Liver (tissue), 9 donors: ENCODE data around the gene SAMD14. TPM values are rescaled to one million over a fixed set of nuclear protein-coding genes. Genes with fewer than 3 reads are reported as not detected.

Experiments
- DNase-seq: peaks from one replicate; pipeline ENCODE4 v3.0.0-alpha.2; 2017; ENCODE audit warnings: low spot score
- H3K27ac ChIP-seq, 2 donors: one replicate each; pipeline ENCODE4 v1.7.0; 2013; ENCODE audit warnings: inconsistent platforms in 2 of 2, low read length in 2 of 2, control low read depth in 1 of 2, low read depth in 1 of 2, mild to moderate bottlenecking in 1 of 2
- H3K27me3 ChIP-seq, 4 donors: one replicate each; pipeline versions ENCODE4 v1.6.1 to v1.7.0; 2013; ENCODE audit warnings: low read length in 3 of 4, inconsistent platforms in 1 of 4, mild to moderate bottlenecking in 1 of 4, moderate library complexity in 1 of 4; ENCODE audit not compliant: control insufficient read depth in 4 of 4, insufficient read depth in 4 of 4
- H3K36me3 ChIP-seq, 4 donors: one replicate each; pipeline versions ENCODE4 v1.6.1 to v1.7.0; 2013; ENCODE audit warnings: low read length in 3 of 4, mild to moderate bottlenecking in 3 of 4, low read depth in 1 of 4, moderate library complexity in 1 of 4; ENCODE audit not compliant: control insufficient read depth in 4 of 4, insufficient read depth in 3 of 4
- H3K4me1 ChIP-seq, 4 donors: one replicate each; pipeline versions ENCODE4 v1.6.1 to v1.7.0; 2013; ENCODE audit warnings: low read length in 3 of 4, mild to moderate bottlenecking in 3 of 4, moderate library complexity in 1 of 4; ENCODE audit not compliant: control insufficient read depth in 4 of 4, insufficient read depth in 4 of 4
- H3K4me3 ChIP-seq, 3 donors: one replicate each; pipeline versions ENCODE4 v1.6.1 to v1.7.0; 2013; ENCODE audit warnings: low read length in 3 of 3, control low read depth in 1 of 3, low read depth in 1 of 3, mild to moderate bottlenecking in 1 of 3
- H3K9ac ChIP-seq, 2 donors: one replicate each; pipeline ENCODE4 v1.7.0; 2013; ENCODE audit warnings: low read length in 2 of 2, mild to moderate bottlenecking in 2 of 2, moderate library complexity in 2 of 2, control low read depth in 1 of 2, low read depth in 1 of 2
- H3K9me3 ChIP-seq, 4 donors: one replicate each; pipeline versions ENCODE4 v1.6.1 to v1.7.0; 2013; ENCODE audit warnings: low read length in 3 of 4; ENCODE audit not compliant: control insufficient read depth in 4 of 4
- ATF3 ChIP-seq: IDR thresholded peaks from 2 replicates; pipeline ENCODE4 v1.6.1; 2016; ENCODE audit warnings: antibody characterized with exemption
- CTCF ChIP-seq: fragments of 150-350 bp; IDR thresholded peaks from 2 replicates; pipeline ENCODE4 v1.5.1; 2017; ENCODE audit warnings: improper control_type of control experiment, low read depth, low read length; ENCODE audit not compliant: missing input control
- FOXA1 ChIP-seq: IDR thresholded peaks from 2 replicates; pipeline ENCODE4 v1.6.1; 2016; ENCODE audit warnings: antibody characterized with exemption
- GABPA ChIP-seq, 2 donors: IDR thresholded peaks in 1 of 2; conservative IDR thresholded peaks in 1 of 2; 2 replicates each; pipeline ENCODE4 v1.6.1; 2016; ENCODE audit warnings: antibody characterized with exemption in 2 of 2, mild to moderate bottlenecking in 1 of 2, moderate library complexity in 1 of 2
- HNF4A ChIP-seq, 2 donors: conservative IDR thresholded peaks; 2 replicates each; pipeline ENCODE4 v1.6.1; 2016; ENCODE audit warnings: antibody characterized with exemption in 2 of 2, mild to moderate bottlenecking in 2 of 2
- HNF4G ChIP-seq: IDR thresholded peaks from 2 replicates; pipeline ENCODE4 v1.6.1; 2016; ENCODE audit warnings: antibody characterized with exemption
- JUND ChIP-seq, 2 donors: IDR thresholded peaks; 2 replicates each; pipeline ENCODE4 v1.6.1; 2016; ENCODE audit warnings: antibody characterized with exemption in 2 of 2
- MAX ChIP-seq: IDR thresholded peaks from 2 replicates; pipeline ENCODE4 v1.6.1; 2016; ENCODE audit warnings: antibody characterized with exemption
- NR2F2 ChIP-seq: IDR thresholded peaks from 2 replicates; pipeline ENCODE4 v1.6.1; 2016; ENCODE audit warnings: antibody characterized with exemption
- RAD21 ChIP-seq, 2 donors: IDR thresholded peaks; 2 replicates each; pipeline ENCODE4 v1.6.1; 2016; ENCODE audit warnings: antibody characterized with exemption in 2 of 2, mild to moderate bottlenecking in 2 of 2
- REST ChIP-seq: IDR thresholded peaks from 2 replicates; pipeline ENCODE4 v1.6.1; 2016; ENCODE audit warnings: antibody characterized with exemption, mild to moderate bottlenecking
- RXRA ChIP-seq, 2 donors: IDR thresholded peaks; 2 replicates each; pipeline ENCODE4 v1.6.1; 2017 to 2018; ENCODE audit warnings: antibody characterized with exemption in 2 of 2, mild to moderate bottlenecking in 1 of 2
- SP1 ChIP-seq: IDR thresholded peaks from 2 replicates; pipeline ENCODE4 v1.6.1; 2018; ENCODE audit warnings: antibody characterized with exemption, mild to moderate bottlenecking
- YY1 ChIP-seq: IDR thresholded peaks from 2 replicates; pipeline ENCODE4 v1.6.1; 2016; ENCODE audit warnings: antibody characterized with exemption, mild to moderate bottlenecking
- ZBTB33 ChIP-seq: IDR thresholded peaks from 2 replicates; pipeline ENCODE4 v1.6.1; 2016; ENCODE audit warnings: antibody characterized with exemption
- WGBS: extraction: QIAGEN DNeasy Blood & Tissue Kit; methylation state at CpG from one replicate; pipeline ENCODE4 v1.1.7; 2013; 5-methylcytosine and 5-hydroxymethylcytosine counted together
- polyA plus RNA-seq, 2 donors: library from polyadenylated mRNA; stranded (reverse) in 1 of 2; unstranded in 1 of 2; fragments of 200-250 nt in 1 of 2; fragments of >200 nt in 1 of 2; fragmentation: Nextera tagmentation in 1 of 2; extraction: Ambion mirVana in 1 of 2; gene quantifications; one replicate each; pipeline versions ENCODE4 v1.2.1 to v1.2.3, GENCODE V29; 2013 to 2015
- total RNA-seq, 2 donors: library from RNA; depleted of rRNA; stranded (reverse); fragments of >200 nt; gene quantifications; one replicate each; pipeline ENCODE4 v1.2.3, GENCODE V29; 2014
- donor health status: healthy.
- donor health status: healthy.
- donor health status: healthy.
- donor health status: healthy.
- donor health status: healthy.

The SAMD14 gene
- total and polyA plus RNA-seq, 4 donors = 0.50 to 0.84 (median 0.67) TPM; not detected in 1

- Histone ChIP-seq H3K9ac (no peak overlapping the region), H3K27me3 (no peaks in the 10 kb centered on the region), H3K9me3 (no peaks in the 10 kb centered on the region), H3K4me3 (no peak overlapping the region), H3K27ac (no peak overlapping the region), H3K36me3 (peaks cover 9 to 38% (median 22%) of the 10 kb centered on the region in 4 donors), H3K4me1 (peaks cover 0 to 10% (median 3%) of the 10 kb centered on the region in 4 donors)
- no peak for DNase-seq
- TF ChIP-seq ZBTB33 (no peak), ATF3 (no peak), RXRA (IDR thresholded peaks at IDR 0.05) (no peak)
- WGBS = 95% methylated on average over 4 of the region's 4 CpGs
These were observed 7.1 kb upstream of the SAMD14 start for GRCh38 chr17:50137042-50137441.

- H3K4me3 ChIP-seq = no peak overlapping the region
- H3K4me1 ChIP-seq = peaks cover 0 to 10% (median 3%) of the 10 kb centered on the region in 4 donors
- TF ChIP-seq REST (no peak), FOXA1 (no peak), HNF4G (no peak), ATF3 (no peak), ZBTB33 (no peak), CTCF (no peak), GABPA (IDR thresholded peaks at IDR 0.05 in 1 of 2, conservative IDR thresholded peaks at IDR 0.05 in 1 of 2) (no peak), NR2F2 (no peak), MAX (no peak), HNF4A (conservative IDR thresholded peaks at IDR 0.05) (no peak), RAD21 (IDR thresholded peaks at IDR 0.05) (no peak), JUND (IDR thresholded peaks at IDR 0.05) (no peak), SP1 (no peak), YY1 (no peak)
These were observed 6.2 kb upstream of the SAMD14 start for GRCh38 chr17:50136096-50136687.

More at GRCh38 chr17:50136096-50136687, 6.2 kb upstream of the SAMD14 start:
- Histone ChIP-seq H3K27ac (no peak overlapping the region), H3K36me3 (peaks cover 8 to 38% (median 20%) of the 10 kb centered on the region in 4 donors), H3K9ac (no peak overlapping the region), H3K9me3 (no peaks in the 10 kb centered on the region), H3K27me3 (no peaks in the 10 kb centered on the region)
- WGBS = 93% methylated on average over 11 of the region's 11 CpGs
- DNase-seq = no peak
